NCI-H2196 (cell line): Measurements from ENCODE around the gene COA1.

Source experiments
- DNase-seq: peaks from one replicate; lab custom pipeline; 2025; ENCODE audit not compliant: unreplicated experiment; lab: John Stamatoyannopoulos, UW

COA1 gene

DNA sequence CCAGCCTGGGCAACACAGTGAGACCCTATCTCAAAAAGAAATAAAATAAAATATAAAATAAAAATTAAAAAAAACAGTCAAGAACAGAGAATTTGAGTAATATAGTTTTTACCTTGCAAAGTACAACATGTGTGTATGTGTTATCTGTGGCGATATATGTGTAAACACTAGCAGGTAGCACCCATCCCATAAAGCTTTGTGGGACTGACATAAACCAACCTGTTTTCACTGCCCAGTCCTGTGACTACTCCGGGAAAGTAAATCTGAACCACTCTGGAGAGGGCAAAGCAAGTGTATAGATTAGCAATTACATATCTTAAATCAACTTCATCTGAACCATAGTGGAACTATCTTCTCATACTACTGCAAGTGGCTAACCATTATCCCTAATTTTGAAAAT lies 72.3 kb downstream of the COA1 start:
- DNase-seq = no peak

DNA sequence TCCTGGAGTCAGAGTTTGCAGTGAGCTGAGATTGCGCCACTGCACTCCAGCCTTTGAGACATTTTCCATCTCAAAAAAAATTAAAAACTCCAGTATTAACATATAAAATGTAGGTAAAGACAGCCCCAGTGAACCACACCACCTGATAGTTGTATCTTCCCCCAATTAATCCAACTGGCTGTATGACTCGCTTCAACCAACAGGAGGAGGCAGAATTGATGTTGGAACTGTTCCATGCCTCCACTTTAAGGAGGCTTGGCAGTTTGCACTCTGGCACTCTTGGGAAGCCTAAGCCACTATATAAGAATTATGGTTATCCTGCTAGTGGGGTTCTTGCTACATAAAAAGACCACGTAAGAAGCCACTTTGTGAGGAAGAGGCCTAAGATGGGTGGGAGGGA lies 73.7 kb downstream of the COA1 start:
- DNase-seq = no peak

DNA sequence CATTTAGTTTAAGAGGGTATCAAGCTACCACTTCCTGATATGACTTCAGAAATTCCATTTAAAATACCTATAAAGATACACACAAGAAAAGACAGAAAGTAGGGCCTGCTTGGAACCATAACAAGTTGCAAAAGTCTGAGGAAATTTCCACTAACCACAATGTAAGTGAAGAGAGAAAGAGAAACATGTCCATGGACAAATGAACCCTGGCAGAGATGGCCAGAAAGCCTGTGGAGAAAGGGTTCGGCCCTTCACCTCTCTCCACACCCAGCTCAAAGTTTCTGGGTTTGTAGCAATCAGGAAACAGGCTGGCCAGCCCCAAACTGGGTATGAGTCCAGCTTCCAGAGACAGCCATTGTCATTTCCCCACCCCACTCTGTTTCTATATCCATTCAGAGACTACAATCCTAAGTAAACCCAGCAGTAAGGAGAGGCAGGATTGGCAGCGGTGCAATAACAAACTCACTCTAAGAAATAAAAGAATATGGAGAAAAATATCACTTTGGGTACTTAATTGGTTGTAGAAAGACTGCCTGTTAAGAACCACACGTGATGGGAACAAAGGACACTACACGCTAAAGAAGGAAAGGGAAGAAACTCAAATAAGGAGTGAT lies 75.3 kb downstream of the COA1 start:
- no peak for DNase-seq

DNA sequence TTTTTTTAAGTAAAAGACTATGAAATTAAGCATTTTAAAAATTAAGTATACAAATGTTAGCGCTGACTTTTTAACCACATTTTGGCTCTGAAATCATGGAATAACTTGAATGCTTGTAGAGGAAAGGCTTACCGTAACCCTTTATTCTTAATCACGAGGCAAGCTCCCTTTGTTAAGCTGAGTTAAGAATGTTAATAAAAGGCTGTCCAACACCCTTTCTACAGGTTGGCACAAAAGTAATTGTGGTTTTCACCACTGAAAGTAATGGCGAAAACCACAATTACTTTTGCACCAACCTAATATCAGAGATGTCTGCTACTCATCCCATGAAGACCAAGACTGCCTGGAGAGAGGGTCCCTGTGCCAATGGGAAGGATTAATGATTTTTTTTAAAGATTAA lies 75.9 kb downstream of the COA1 start:
- no peak for DNase-seq

DNA sequence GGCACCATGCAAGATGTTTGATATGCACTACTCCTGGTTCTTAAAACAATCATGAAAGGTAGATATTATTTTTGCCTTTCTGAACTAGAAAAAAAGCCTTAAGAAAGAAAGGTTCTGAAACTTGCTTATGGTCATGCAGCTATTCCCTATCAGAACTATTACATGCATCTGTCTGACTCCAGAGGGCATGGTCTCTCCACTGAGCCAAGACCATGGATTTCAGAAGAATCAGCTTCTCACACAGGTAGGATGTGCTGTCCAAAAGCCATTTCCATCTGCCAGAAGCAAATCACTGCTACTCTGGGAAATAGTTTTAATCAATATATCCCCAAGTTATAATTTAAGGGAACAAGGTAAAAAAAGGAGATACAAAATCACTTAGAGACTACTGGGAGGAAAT lies 77.0 kb downstream of the COA1 start:
- no peak for DNase-seq

DNA sequence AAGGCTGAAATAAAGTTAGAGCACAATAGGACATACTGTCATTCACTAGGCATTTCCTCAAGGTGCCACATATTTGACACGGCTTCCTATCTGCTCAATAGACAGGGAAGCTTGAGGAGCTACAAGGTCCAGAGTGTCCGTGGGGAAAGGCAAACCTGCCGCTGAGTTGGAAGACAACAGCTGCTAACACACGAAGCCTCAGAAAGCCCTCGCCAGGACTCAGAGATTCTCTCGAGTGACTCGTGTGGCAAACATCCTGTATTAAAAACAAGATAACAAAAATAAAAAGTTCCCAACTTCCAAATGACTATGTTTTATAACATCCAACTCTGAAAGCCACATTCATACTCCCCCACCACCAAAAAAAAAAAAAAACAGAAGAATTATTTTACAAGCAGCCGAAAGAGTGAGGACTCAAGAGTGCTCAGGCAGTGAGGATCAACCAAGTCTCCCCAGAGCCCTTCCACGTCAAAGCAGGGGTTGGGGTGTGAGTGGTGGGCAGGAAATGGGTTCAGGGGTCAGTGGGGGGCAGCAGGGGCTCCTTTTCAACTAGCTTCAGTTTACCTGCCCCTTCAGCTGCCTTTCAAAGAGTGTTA lies 78.8 kb downstream of the COA1 start:
- DNase-seq = no peak

DNA sequence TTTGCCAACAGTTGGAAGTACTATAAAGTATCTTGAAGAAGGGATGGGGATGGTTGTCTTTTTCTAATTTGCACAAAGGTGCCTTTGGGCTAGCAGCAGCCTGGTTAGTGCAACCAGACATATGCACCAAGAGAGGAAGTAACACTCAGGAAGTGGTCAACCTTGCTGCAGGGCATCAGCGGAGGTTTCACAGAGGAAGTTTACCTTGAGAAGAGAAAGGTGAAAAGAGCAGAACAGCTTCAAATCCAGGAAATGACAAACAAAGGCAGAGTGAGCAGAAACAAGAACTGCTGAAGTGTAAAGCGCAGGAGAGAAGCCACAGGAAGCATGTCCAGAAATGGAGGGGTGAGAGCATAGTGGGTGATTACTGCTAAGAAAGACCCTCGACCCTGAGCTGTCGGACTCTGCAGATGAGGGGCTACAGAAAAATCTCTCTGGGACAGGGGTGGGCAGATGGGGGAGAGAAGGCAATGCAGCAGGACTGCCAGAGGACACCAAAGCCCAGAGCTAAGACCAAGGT lies 79.5 kb downstream of the COA1 start:
- no peak for DNase-seq

DNA sequence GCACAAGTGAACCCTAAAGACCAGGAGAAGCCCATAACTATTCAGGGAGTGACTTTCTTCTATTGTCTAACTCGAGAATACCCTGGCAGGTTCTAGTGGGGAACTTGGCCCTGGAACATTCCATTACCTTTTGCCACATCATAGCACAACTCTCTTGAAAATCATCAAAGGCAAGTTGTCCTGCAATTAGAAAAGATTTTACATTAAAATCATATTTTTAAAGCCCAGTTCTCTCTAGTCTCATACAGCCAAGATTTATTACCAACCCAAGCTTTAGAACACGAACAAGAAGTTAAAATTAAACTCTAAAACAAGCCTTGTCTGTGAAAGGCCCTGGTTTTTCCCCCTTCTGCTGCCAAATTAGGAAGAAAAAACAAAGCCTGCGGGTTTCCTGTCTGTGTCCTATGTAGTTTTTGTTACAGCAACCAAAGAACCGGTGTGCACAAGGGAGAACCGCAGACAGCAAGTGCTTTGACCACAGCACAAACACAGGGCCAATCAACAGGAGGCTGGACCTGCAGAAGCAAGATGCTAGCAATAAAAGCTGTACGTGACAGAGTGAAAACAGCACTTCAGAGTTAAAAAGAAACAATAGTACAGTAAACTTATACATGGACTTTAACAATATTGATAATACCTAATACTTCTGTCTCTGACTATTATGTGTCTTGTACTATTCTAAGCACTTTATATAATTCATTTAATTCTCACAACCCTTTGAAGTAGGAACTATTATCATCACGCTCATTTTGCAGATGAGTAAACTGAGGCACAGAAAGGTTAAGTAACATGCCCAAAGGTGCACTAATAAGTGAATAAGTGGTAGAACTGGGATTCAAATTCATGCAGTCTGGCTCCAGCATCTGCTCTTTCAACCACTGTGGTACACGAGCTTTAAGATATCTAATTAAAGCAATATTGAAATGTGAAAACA lies 80.6 kb downstream of the COA1 start:
- DNase-seq = no peak

DNA sequence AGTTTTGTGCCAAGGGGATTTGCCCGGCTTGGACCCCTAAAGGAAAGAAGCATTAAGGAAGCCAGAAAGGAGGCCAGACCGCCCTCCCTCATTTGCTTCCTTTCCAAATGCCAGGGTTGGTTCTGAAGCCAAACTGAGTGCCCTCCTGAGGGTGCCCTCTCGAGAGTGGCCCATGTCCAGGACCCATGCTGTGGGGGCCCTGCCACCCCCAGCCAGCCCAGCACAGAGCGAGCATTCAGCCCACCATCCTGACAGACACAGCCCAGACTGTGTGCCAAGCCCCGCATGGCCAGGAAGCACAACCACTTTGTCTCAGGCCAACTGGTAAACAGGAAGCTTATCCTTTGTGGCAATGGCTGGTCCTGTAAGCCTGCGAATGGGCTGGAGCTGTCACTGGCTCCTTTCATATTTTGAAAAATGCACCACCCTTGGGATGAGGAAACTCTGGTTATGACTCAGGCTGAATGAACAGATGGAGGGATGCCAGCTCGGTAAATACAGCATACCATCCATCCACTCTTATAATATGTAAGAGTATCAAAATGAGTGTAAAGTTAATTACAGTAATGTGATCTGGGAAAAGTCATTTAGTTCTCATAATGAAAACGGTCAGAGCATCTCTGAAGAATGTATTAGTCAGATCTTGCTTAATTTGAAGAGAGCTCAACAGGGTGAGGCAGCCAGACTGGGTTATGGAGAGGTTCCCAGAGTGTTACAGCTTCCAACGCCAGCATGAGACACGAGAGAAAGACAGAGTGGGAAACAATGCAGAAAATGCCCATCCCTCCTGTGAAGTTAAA lies 81.5 kb downstream of the COA1 start:
- peak; percentile 83 for DNase-seq

DNA sequence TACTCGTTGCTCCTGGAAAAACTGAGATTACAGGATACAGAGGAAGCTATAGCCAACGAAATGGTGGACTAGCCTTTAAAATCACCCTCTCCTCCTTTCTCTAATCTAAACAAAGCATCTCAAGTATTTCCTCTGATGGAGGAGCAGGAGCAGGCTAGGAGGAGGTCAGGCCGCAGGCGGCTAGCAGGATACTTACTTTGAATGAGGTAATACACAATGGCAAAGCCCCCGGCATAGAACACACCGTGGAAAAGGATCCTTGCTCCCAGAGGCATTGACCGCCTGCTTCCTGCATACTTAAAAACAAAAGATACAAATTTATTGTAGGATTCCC lies 82.0 kb downstream of the COA1 start:
- no peak for DNase-seq

DNA sequence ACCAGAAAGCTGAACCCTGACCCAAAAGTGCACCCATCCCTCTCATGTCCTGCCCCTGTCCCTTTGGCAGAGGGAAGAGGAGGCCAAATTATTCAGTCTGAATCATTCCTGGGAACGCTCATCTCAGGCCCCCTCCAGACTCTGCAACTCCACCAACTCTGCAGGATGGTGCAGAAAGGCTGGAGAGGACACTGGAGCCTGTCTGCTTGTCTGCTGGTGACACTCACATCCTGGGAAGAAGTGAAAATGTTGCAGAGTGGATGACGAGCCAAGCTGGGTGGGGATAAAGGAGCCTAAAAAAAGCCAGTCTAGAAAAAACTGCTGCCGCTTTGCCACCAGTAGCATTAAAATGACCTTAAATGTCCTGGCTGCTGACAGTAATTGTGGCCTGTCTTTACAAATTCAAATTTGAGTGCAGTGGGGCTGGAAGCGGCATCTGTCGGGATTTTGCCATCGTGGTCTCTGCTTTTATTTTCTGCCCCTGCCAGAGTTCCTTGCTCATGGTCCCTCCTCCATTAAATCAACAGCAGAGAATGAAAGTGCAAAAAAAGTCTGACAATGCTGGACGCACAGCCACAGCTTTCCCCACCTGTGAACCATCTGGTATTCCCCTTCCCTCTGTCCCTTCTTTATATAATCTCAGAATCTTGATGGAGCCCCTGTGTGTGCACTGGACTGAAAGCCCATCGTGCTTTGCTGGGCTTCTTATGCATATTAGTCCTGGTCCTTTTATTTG lies 82.6 kb downstream of the COA1 start:
- no peak for DNase-seq

DNA sequence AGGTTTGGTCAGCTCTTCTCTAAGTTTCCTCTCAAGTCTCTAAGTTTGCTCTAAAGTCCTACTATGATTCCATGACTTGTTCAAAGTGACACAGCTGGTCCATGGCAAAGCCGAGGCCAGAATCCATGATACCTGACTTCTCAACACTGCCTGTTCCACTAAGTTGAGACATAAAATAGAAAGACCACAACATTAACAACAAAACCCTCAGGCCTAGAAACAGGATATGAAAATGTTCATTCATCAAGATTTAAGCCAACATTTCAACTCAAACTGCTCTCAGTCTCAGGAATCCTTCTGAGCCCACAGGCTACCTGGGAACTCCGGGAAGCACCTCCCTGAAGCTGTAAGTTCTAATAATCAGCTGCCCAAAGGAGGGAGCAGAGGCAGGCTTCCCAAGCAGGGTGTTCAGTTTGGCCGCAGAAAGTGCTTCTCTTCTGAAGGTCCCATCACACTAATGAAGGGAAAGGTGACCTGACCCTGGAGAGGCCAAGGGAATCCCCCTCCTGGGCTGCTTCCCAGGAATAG lies 83.6 kb downstream of the COA1 start:
- no peak for DNase-seq

DNA sequence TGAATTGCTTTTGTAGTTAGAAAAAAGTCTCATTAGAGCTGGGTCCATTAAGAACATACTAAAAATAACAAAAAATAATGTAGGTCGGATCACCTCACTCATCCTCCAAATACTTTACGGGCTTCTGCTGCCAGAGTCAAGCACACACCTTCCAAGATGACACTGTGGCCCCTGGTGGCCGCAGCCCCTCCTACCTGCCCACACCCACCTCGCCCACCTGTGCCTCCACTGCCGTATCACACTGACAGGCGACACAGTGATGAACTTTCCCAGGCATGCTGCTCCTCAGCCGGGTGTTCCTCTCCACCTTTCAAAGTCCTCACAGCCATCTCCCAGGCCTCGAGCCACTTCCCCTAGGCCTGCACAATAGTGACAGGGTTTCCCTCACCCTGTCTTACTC lies 85.5 kb downstream of the COA1 start:
- no peak for DNase-seq

DNA sequence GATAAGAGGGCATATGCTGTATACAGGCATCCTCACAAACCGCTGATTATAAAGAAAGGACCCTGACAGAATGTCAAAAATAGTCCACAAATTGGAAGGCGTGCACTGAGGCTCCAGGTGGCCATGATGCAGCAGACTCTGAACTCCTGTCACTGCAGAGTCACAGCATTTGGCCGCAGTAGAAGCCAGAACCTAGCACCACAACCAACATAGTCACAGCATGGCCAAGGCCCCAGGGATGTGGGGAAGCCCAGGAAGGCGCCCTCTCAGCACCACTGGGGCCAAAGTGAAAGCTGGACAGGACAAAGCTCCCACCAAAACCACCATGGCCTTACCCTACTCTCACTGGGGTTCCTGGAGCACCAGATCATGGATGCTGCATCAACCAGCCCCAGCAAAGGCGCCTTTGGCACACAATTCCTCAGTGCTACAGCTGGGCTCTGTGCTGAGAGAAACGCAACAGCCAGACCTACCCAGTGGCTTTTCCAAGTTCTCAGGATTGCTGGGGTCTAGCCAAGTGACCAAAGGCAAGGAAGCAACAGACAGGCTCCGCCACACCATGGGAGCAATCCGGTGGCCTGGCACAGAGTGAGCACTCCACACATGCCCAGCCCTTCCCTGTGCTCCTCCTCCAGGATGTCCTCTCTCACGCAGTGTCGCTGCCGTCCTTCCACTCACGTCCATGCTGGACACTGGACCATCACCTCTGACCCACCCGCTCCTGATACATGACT lies 86.3 kb downstream of the COA1 start:
- no peak for DNase-seq

DNA sequence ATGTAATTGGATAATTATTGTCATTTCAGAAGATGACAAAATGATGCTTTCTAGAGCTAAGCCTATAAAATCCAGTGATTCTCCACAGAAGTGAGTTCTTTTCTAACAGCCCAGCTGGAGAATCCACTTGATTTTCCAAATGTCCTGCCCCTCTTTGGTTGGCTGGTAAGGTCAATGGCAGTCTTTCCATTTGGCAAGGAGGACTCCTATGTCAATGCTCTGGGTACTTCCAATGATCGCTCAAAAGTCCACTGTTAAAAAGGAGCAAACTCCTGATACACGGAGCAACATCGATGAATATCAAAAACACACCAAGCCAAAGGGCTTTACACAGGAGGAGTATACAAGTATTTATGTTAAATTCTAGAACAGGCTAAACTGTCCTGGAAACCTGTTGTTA lies 88.6 kb downstream of the COA1 start:
- DNase-seq = no peak

DNA sequence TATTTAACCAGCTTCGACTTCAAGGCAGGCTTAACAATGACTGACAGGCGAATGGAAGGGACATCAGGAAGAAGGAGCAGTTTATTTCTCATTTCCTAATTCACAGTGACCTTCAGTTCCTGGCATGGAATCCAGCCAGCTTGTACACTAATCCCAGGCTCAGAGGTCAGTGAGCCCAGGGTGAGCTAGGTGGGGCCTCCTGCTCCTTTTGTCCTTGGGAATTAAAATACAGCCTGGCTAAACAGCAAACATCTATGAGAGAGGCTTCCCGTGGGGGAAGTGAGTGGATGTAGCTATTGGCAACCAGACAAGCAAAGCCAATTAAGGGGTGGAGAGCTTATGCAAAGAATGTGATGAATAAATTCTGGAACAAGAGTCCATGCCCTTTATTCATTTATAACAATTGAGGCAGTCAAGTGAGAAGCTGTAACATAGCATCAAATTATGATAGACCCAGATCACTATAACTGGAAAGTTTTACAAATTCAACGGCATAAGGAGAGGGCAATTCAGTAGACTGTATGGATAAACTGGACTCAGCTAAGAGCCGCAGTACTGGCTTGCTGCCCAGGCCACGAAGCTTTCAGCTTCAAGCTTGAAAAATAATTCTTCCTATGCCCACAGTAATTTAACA lies 89.3 kb downstream of the COA1 start:
- DNase-seq = peak; percentile 85

DNA sequence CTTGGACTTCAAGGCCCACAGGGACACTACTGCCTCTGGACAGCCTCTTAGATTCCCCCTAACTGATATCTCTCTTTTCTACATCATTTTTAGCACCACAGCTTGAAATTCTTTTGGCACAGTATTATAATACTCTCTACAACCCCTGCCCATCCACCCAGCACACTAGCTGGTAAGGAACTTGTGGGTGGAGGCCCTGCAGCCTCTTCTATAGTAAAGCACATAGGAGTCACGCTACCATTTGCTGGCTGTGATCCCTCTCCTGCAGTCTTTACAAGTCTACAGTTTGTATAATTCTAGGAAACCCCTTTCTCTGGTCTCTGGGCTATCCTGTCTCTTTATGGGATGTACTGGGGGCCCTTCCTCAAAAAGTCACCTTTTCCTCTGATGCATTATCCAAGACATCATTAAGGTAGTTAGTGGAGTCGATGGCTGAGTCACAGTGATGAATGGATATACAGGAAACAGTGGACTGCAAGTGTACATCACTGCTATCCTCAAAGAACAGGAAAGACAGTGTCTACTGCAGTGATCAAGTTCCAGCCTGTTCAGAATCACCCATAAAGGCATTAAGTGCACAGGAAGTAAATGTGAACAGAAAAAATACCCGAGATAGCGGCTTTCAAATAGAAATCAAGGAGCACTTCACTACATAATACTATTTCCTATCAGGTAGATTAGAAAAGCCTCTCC lies 92.1 kb downstream of the COA1 start:
- DNase-seq = no peak

DNA sequence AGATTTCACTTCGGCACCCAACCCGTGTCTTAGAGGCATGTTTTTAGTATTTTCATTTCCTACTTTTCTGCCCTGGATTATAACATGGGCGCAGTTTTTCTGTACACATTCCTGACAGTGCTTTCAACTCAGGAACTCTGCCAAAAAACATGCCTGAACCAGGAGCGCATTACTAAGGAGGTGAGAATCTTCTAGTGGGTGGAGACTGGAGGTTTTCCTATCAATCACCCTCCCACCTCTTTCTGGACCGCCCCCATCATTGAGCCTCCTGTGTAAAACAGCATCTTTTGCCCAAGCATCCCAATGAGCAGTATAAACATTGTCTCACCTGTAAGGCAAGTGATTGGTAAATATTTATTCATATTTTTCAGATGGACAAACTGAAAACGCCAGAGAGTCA lies 93.2 kb downstream of the COA1 start:
- peak; percentile 73 for DNase-seq

DNA sequence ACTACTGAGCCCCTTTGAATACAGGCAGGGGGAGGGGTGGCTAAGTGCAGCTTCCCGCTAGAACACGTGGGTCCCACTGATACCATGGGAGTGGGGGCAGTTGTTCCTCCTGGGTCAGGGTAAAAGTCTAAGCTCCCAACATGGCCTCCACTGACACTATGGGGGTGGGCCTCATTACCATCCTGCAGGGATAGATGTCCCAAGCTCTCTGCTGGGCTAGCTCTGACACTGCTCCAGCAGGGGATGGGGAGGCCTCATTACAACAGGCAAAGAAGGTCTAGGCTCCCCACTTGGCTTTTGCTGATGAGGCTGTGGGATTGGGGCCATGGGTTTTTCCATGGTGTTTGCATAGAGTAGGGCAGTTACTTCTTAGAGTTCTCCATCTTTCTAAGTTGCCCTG lies 94.9 kb downstream of the COA1 start:
- no peak for DNase-seq
